GM10266 (cell line): ENCODE results near the gene GNAQ.
"Not testable (repeated sequence)": the region's sequence is repeated elsewhere in the genome, so short reads cannot be mapped to it uniquely, and the experiment has no call there.

Experiments
- DNase-seq: peaks from one replicate; pipeline ENCODE4 v3.0.0; 2012; ENCODE audit errors: extremely low spot score
- TF ChIP-seq, protein P1 (sequence below): IDR thresholded peaks from 2 replicates; pipeline ENCODE4 v1.5.1; 2012; ENCODE audit warnings: mild to moderate bottlenecking, low read depth; ENCODE audit not compliant: control insufficient read depth, insufficient read depth; ENCODE audit errors: missing control alignments

GNAQ gene

DNA sequence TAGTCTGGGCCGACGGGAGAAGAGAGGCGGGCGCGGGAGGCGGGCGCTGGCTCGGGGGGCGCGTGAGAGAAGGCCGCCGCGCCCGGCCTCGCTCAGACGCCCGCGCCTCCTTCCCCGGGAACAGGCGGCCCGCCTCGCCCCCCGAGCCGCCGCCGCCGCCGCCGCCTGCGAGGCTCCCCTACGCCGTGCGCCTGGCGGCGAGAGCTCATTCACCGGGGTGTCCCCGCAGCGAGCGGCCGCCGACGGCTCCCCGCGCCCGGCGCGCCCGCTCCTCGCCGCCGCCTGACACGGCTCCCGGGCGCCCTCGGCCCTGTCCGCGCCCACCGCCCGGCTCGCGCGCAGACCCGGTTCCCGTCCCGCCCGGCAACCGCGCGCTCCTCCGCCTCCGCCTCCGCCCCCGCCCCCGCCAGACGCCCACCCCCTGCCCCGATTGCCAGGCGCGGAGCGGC lies at the start of gene GNAQ:
Gene GNAQ, minus strand, starts transcription at position 368 of the 449 bp plus-strand sequence. CDS start 576 bp downstream, outside the sequence.
- TF ChIP-seq, protein P1, sequence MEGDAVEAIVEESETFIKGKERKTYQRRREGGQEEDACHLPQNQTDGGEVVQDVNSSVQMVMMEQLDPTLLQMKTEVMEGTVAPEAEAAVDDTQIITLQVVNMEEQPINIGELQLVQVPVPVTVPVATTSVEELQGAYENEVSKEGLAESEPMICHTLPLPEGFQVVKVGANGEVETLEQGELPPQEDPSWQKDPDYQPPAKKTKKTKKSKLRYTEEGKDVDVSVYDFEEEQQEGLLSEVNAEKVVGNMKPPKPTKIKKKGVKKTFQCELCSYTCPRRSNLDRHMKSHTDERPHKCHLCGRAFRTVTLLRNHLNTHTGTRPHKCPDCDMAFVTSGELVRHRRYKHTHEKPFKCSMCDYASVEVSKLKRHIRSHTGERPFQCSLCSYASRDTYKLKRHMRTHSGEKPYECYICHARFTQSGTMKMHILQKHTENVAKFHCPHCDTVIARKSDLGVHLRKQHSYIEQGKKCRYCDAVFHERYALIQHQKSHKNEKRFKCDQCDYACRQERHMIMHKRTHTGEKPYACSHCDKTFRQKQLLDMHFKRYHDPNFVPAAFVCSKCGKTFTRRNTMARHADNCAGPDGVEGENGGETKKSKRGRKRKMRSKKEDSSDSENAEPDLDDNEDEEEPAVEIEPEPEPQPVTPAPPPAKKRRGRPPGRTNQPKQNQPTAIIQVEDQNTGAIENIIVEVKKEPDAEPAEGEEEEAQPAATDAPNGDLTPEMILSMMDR, result no peak
- peak; percentile 39 for DNase-seq

DNA sequence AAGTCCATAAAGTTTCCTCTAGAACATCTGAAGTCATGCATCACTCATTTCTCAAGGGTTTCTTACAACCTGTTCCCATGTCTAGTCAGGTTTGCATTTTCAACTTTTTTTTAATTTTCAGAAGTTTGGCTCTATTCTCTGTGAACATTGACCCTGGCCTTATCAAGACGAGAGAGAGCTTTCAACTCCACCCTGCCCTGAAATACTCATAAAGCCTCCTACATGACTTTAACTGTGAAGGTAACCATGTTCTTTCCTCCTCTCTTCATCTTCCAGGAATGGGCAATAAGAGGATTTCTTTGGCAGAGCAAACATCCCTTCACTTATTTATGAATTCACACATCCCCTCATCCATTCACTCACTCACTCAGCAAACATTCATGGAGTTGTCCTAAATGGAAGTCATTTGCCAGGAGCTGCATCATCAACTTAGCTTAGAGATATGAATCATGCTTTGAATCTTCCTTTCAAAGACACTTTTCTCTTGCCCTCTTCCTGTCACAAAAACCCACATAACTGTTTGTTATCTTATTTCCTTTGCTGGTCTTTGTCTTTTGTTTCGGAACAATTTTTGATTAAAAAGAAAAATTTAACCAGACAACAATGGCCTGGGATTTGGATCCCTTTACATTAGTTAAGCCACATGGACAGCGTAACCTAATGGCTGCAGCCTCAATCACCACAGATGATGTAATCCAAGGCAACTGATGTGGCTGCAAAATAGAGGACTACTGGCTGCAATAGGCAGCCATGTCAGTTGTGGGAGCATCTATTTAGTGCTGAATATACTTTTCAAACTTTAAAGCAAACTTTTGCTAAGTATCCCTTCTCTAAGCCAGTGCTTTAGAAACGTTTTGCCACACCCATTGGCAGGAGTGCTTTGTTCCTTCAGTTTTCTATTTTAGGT lies 43.0 kb upstream of the GNAQ start:
- TF ChIP-seq, protein P1, result no peak
- no peak for DNase-seq

DNA sequence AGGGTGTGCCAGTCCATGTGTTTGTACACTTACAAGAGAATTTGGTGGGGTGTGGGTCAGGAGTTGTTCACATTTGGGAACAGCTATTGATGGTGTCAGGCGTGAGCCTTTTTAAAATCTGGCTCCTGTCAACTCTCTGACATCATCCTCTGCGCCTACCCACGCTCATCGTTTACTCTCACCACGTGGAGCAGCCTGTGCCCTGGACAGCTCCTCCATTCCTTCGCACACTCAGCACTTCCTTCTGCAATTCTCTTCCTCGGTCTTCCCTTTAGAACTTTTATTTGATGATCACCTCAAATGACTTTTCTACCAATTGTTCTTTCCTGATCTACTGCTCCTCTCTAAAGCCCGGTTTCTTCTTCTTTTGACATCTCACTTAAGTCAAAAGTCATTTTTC lies 42.1 kb upstream of the GNAQ start:
- TF ChIP-seq, protein P1, result no peak
- no peak for DNase-seq

DNA sequence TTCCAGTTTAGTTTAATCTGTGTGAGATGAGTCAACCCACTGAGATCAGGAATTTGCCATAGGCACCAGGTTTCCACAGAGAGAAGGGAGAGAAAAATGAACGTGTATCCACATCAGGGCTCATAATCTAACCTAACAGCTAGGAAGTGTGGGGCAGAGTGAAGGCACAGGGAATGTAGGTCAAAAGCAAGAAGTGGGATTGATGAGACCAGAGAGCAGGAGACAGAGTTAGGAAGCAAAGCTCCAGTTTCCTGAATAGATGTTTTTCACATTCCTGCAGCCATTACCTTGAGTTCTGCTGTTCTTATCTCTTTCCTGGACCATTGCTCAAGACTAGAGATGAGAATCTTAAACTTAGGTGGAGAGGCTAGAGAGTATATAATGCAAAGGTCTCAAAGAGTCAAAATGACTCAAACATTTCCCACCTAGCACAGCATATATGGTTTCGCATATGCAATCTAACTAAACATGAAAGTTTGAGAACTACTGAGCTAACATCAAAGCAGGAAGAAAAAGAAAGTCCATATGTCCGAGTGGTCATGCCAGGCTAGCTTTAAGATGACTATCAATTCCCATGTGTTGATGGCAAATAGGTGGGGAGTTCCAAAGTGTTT lies 41.1 kb upstream of the GNAQ start:
- TF ChIP-seq, protein P1, result no peak

DNA sequence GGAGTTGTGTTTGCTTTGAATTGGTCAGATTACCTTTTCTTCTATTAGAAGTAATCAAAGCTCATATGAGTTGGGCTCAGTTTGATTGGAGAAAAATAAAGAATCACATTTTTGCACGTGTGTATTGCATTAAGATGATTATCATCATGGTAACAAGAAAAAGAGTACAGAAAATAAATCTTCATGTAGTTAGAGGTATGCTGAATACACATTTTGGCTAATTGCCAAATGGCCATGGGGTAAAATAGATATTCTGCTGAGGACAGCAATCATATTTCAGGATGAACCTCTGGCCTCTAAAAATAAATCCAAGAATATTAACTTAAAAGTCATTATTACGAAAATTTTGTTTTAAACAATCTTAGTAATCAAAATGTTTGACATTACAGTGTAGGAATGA lies 38.9 kb upstream of the GNAQ start:
- TF ChIP-seq, protein P1, result no peak
- DNase-seq, result no peak

More for the DNA sequence above, 41.1 kb upstream of the GNAQ start:
- DNase-seq, result no peak

DNA sequence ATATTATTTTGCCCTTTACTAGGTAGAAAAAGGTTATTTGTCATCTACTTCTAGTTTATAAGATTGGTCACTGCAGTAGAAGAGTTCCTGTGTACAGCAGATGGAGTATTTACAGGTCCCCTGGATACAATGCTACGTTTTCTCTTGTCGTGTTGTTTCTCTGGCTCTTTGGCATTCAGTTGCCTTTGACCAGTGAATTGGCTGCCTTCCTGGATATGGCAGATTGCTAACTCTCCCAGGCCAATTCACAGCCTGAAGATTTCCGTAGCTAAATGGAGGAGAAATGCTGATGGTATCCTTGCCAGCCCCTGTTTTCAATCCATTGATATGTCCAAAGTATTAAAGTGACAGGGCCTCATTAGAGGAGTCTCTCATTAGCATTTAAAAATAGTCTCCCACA lies 32.5 kb upstream of the GNAQ start:
- DNase-seq, result no peak
- TF ChIP-seq, protein P1, result no peak

DNA sequence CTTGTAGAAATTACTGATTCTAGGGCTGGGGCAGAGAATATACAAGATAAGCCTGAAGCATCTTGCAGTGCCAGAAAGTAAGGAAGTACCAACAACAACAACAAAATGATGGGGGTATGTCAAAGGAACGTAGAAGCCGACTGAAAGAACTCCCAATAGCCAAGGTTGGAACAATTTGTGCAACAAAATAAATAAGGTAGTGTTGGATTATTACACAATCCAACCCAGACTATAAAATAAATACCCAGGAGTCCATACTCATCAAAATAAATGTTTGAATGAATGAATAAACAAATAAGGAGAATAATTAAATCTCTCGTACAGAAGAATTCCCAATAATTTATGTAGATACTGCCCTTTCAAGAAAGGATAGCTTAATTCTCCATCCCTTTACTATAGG lies 31.1 kb upstream of the GNAQ start:
- TF ChIP-seq, protein P1, result no peak

DNA sequence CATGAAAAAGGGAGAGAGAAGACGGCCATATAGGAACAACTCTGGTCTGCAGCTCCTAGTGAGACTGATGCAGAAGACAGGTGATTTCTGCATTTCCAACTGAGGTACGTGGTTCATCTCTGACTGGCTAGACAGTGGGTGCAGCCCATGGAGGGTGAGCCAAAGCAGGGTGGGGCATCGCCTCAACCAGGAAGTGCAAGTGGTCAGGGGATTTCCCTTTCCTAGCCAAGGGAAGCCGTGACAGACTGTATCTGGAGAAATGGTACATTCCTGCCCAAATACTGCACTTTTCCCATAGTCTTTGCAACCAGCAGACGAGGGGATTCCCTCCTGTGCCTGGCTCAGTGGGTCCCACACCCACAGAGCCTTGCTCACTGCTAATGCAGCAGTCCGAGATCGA lies 22.6 kb upstream of the GNAQ start:
- DNase-seq, result not testable (repeated sequence)

More for the DNA sequence above, 31.1 kb upstream of the GNAQ start:
- DNase-seq, result no peak
